Mucosa of rectum (tissue), 2 donors: ENCODE measurements around the gene ACTR1A.
"Not testable (repeated sequence)": the region's sequence is repeated elsewhere in the genome, so short reads cannot be mapped to it uniquely, and the experiment has no call there.

ENCODE experiments used
- H3K27ac ChIP-seq, 2 donors: one replicate each; pipeline ENCODE4 v1.7.0; 2013; ENCODE audit warnings: inconsistent platforms in 2 of 2, low read depth in 2 of 2, low read length in 2 of 2
- H3K27me3 ChIP-seq, 2 donors: one replicate each; pipeline ENCODE4 v1.7.0; 2013; ENCODE audit warnings: low read length in 2 of 2; ENCODE audit not compliant: control insufficient read depth in 2 of 2, insufficient read depth in 2 of 2
- H3K36me3 ChIP-seq, 2 donors: one replicate each; pipeline ENCODE4 v1.7.0; 2013; ENCODE audit warnings: low read length in 2 of 2; ENCODE audit not compliant: control insufficient read depth in 2 of 2, insufficient read depth in 2 of 2
- H3K4me1 ChIP-seq, 2 donors: one replicate each; pipeline ENCODE4 v1.7.0; 2013; ENCODE audit warnings: low read length in 2 of 2, mild to moderate bottlenecking in 1 of 2; ENCODE audit not compliant: control insufficient read depth in 2 of 2, insufficient read depth in 2 of 2
- H3K4me3 ChIP-seq, 2 donors: one replicate each; pipeline ENCODE4 v1.7.0; 2013; ENCODE audit warnings: low read length in 2 of 2
- H3K9ac ChIP-seq, 2 donors: one replicate each; pipeline ENCODE4 v1.7.0; 2013; ENCODE audit warnings: low read length in 2 of 2, low read depth in 1 of 2, mild to moderate bottlenecking in 1 of 2
- H3K9me3 ChIP-seq, 2 donors: one replicate each; pipeline ENCODE4 v1.7.0; 2013; ENCODE audit warnings: low read length in 2 of 2; ENCODE audit not compliant: control insufficient read depth in 2 of 2
- donor health status: healthy.
- donor health status: Normal muscosa, but diverticular disease.

Gene ACTR1A

GRCh38 chr10:102458656-102459055 lies 43.9 kb downstream of the ACTR1A start:
- Histone ChIP-seq H3K4me1 (peaks cover 18 to 25% of the 10 kb centered on the region in 2 donors), H3K9me3 (no peaks in the 10 kb centered on the region), H3K27ac (no peak overlapping the region), H3K36me3 (peaks cover 0 to 8% of the 10 kb centered on the region in 2 donors), H3K9ac (no peak overlapping the region), H3K27me3 (no peaks in the 10 kb centered on the region), H3K4me3 (no peak overlapping the region)

GRCh38 chr10:102457591-102458150 lies 44.8 kb downstream of the ACTR1A start:
- Histone ChIP-seq H3K9me3 (no peaks in the 10 kb centered on the region), H3K36me3 (peaks cover 0 to 8% of the 10 kb centered on the region in 2 donors), H3K27me3 (no peaks in the 10 kb centered on the region), H3K9ac (no peak overlapping the region), H3K27ac (no peak overlapping the region), H3K4me1 (peaks cover 16 to 17% of the 10 kb centered on the region in 2 donors), H3K4me3 (no peak overlapping the region)

- no peaks in the 10 kb centered on the region for H3K9me3 ChIP-seq
- no peak overlapping the region for H3K4me3 ChIP-seq
- H3K4me1 ChIP-seq = peaks cover 13 to 15% of the 10 kb centered on the region in 2 donors
- no peaks in the 10 kb centered on the region for H3K27me3 ChIP-seq
- no peak overlapping the region for H3K27ac ChIP-seq
- no peak overlapping the region for H3K9ac ChIP-seq
- peaks cover 0 to 8% of the 10 kb centered on the region in 2 donors for H3K36me3 ChIP-seq
These were observed 46.5 kb downstream of the ACTR1A start for GRCh38 chr10:102455893-102456471.

GRCh38 chr10:102454662-102455487 lies 47.6 kb downstream of the ACTR1A start:
- H3K9me3 ChIP-seq, H3K27ac ChIP-seq, H3K9ac ChIP-seq, H3K4me3 ChIP-seq, H3K27me3 ChIP-seq, H3K36me3 ChIP-seq: not testable (repeated sequence)
- peaks cover 12 to 14% of the 10 kb centered on the region in 2 donors for H3K4me1 ChIP-seq

- Histone ChIP-seq H3K4me3 (no peak overlapping the region), H3K27ac (peak overlapping the region; percentile 12 to 23), H3K36me3 (peaks cover 0 to 8% of the 10 kb centered on the region in 2 donors), H3K4me1 (peaks cover 12 to 14% of the 10 kb centered on the region in 2 donors), H3K27me3 (no peaks in the 10 kb centered on the region), H3K9ac (no peak overlapping the region), H3K9me3 (no peaks in the 10 kb centered on the region)
These were observed 49.0 kb downstream of the ACTR1A start for GRCh38 chr10:102453502-102453901.

- peaks cover 0 to 8% of the 10 kb centered on the region in 2 donors for H3K36me3 ChIP-seq
- no peaks in the 10 kb centered on the region for H3K27me3 ChIP-seq
- no peaks in the 10 kb centered on the region for H3K9me3 ChIP-seq
- peaks cover 12 to 14% of the 10 kb centered on the region in 2 donors for H3K4me1 ChIP-seq
- no peak overlapping the region for H3K4me3 ChIP-seq
- H3K9ac ChIP-seq = peak overlapping the region in 1 of 2 donors; percentile 9
- peak overlapping the region; percentile 12 to 23 for H3K27ac ChIP-seq
These were observed 49.7 kb downstream of the ACTR1A start for GRCh38 chr10:102452672-102453340.

GRCh38 chr10:102451105-102451969 lies 51.2 kb downstream of the ACTR1A start, which contains the start of gene C10orf95:
C10orf95 (minus strand) TSS chr10:102451543; CDS start chr10:102451093, 450 bp downstream.
- Histone ChIP-seq H3K9ac (peak within 1 kb of the TSS; percentile 79 to 81), H3K4me3 (peak within 1 kb of the TSS; percentile 96 to 98), H3K9me3 (no peaks in the 10 kb centered on the region), H3K4me1 (peaks cover 12 to 14% of the 10 kb centered on the region in 2 donors), H3K27ac (peak within 1 kb of the TSS; percentile 88 to 91), H3K36me3 (peaks cover 0 to 8% of the 10 kb centered on the region in 2 donors), H3K27me3 (no peaks in the 10 kb centered on the region)

GRCh38 chr10:102450374-102451104 lies 52.0 kb downstream of the ACTR1A start:
- Histone ChIP-seq H3K36me3 (no peaks in the 10 kb centered on the region), H3K27ac (peak overlapping the region; percentile 88 to 91), H3K27me3 (no peaks in the 10 kb centered on the region), H3K4me1 (peaks cover 12 to 14% of the 10 kb centered on the region in 2 donors), H3K9ac (peak overlapping the region; percentile 79 to 91), H3K9me3 (no peaks in the 10 kb centered on the region), H3K4me3 (peak overlapping the region; percentile 96 to 98)

- H3K4me3 ChIP-seq = peak overlapping the region; percentile 96 to 98
- H3K9me3 ChIP-seq = no peaks in the 10 kb centered on the region
- H3K4me1 ChIP-seq = peaks cover 12 to 14% of the 10 kb centered on the region in 2 donors
- H3K27ac ChIP-seq = peak overlapping the region; percentile 88 to 91
- no peaks in the 10 kb centered on the region for H3K27me3 ChIP-seq
- no peaks in the 10 kb centered on the region for H3K36me3 ChIP-seq
- H3K9ac ChIP-seq = peak overlapping the region; percentile 79 to 91
These were observed 52.5 kb downstream of the ACTR1A start for GRCh38 chr10:102450124-102450373.
